Neural progenitor cell (in vitro differentiated cells): ENCODE measurements around the gene PPP1R9A. TPM values are rescaled to one million over a fixed set of nuclear protein-coding genes. Genes with fewer than 3 reads are reported as not detected.

Source experiments
- DNase-seq: peaks from one replicate; pipeline ENCODE4 v3.0.0-alpha.2; 2016; ENCODE audit warnings: low spot score
- H2AFZ ChIP-seq: fragments of 200-600 bp; sonication (generic); replicated peaks from 2 replicates; pipeline ENCODE4 v1.6.1; 2016; ENCODE audit warnings: antibody characterized with exemption
- H3F3A ChIP-seq: fragments of 200-600 bp; sonication (generic); 2 replicates; pipeline ENCODE4 v1.6.1; 2016; ENCODE audit warnings: antibody characterized with exemption, low read depth
- H3K27ac ChIP-seq: fragments of 200-600 bp; sonication (generic); 2 replicates; pipeline ENCODE4 v1.5.1; 2016; ENCODE audit warnings: mild to moderate bottlenecking
- H3K27me3 ChIP-seq: fragments of 200-600 bp; sonication (generic); 2 replicates; pipeline ENCODE4 v1.6.1; 2016; ENCODE audit warnings: mild to moderate bottlenecking, moderate library complexity
- H3K36me3 ChIP-seq: fragments of 200-600 bp; sonication (generic); 2 replicates; pipeline ENCODE4 v1.5.1; 2016
- H3K4me1 ChIP-seq: fragments of 200-600 bp; sonication (generic); 2 replicates; pipeline ENCODE4 v1.6.1; 2016; ENCODE audit warnings: mixed run types
- H3K4me2 ChIP-seq: fragments of 200-600 bp; sonication (generic); 2 replicates; pipeline ENCODE4 v1.6.1; 2016
- H3K4me3 ChIP-seq: fragments of 200-600 bp; sonication (generic); 2 replicates; pipeline ENCODE4 v1.5.1; 2016
- H3K79me2 ChIP-seq: fragments of 200-600 bp; sonication (generic); 2 replicates; pipeline ENCODE4 v1.6.1; 2016; ENCODE audit warnings: low read depth
- H3K9ac ChIP-seq: fragments of 200-600 bp; sonication (generic); 2 replicates; pipeline ENCODE4 v1.6.1; 2016
- H3K9me3 ChIP-seq: fragments of 200-600 bp; sonication (generic); 2 replicates; pipeline ENCODE4 v1.5.1; 2016; ENCODE audit warnings: low read depth
- H4K20me1 ChIP-seq: fragments of 200-600 bp; sonication (generic); 2 replicates; pipeline ENCODE4 v1.6.1; 2016; ENCODE audit warnings: low read depth
- H3K27ac Mint-ChIP-seq: 3 replicates; pipeline ENCODE4 v1.8.0; 2021; ENCODE audit warnings: mixed read lengths
- H3K27me3 Mint-ChIP-seq: 2 replicates; pipeline ENCODE4 v1.8.0; 2022; ENCODE audit warnings: low read depth, mild to moderate bottlenecking, inconsistent platforms, moderate library complexity, mixed read lengths; ENCODE audit not compliant: insufficient read depth
- H3K36me3 Mint-ChIP-seq: 3 replicates; pipeline ENCODE4 v1.8.0; 2021; ENCODE audit warnings: mixed read lengths
- H3K4me1 Mint-ChIP-seq: 3 replicates; pipeline ENCODE4 v1.8.0; 2021; ENCODE audit warnings: mixed read lengths
- H3K4me3 Mint-ChIP-seq: 3 replicates; pipeline ENCODE4 v1.8.0; 2021; ENCODE audit warnings: mild to moderate bottlenecking, moderate library complexity, mixed read lengths
- H3K9me3 Mint-ChIP-seq: 3 replicates; pipeline ENCODE4 v1.8.0; 2020; ENCODE audit warnings: mixed read lengths
- EZH2 ChIP-seq: fragments of 200-600 bp; sonication (generic); IDR thresholded peaks from 2 replicates; pipeline ENCODE4 v1.6.1; 2017; ENCODE audit warnings: antibody characterized with exemption, mild to moderate bottlenecking, moderate library complexity
- EZH2phosphoT487 ChIP-seq: fragments of 200-600 bp; sonication (generic); IDR thresholded peaks from 2 replicates; pipeline ENCODE4 v1.6.1; 2017; ENCODE audit warnings: antibody characterized with exemption
- total RNA-seq: library from RNA; depleted of rRNA; stranded (reverse); fragments of >200 nt; gene quantifications from 2 replicates; pipeline ENCODE4 v1.2.3, GENCODE V29; 2015; ENCODE audit warnings: low replicate concordance
- TF ChIP-seq, protein P1 (sequence below): fragments of 200-600 bp; sonication (generic); IDR thresholded peaks from 2 replicates; pipeline ENCODE4 v1.5.1; 2017; ENCODE audit warnings: antibody characterized with exemption, mild to moderate bottlenecking

Gene PPP1R9A
- total RNA-seq, 1 donor from 2014 or later = 40.7 TPM

DNA sequence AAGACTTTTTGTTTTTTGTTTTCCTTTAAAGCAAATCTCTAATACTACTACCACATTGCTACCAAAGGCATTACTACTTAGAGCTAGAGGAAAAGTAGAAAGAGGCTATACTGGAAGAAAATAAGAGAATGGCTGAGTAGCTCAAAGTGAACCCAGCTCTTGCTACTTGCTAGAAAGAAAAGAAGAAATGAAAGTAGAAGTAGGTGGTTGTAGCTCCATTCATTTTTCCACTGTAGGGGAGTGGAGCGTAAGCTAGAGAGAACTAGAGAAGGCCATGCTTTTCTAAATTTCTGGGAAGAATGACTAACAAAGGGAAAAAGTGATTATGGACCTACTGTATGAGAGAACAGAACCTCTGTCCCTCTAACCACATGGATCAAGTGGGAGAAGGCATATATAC, 232.5 kb downstream of the PPP1R9A start:
- Mint-ChIP-seq H3K4me3 (no peak overlapping the region), H3K4me1 (no peaks in the 10 kb centered on the region), H3K27ac (no peak overlapping the region), H3K9me3 (peaks cover 7% of the 10 kb centered on the region), H3K27me3 (peaks cover 2% of the 10 kb centered on the region), H3K36me3 (peaks cover 3% of the 10 kb centered on the region)
- H3K79me2 ChIP-seq = no peaks in the 10 kb centered on the region
- H3K36me3 ChIP-seq = no peaks in the 10 kb centered on the region
- DNase-seq = no peak
- H3K4me1 ChIP-seq = no peaks in the 10 kb centered on the region
- H3K9me3 ChIP-seq = peaks cover 6% of the 10 kb centered on the region
- no peak overlapping the region for H2AFZ ChIP-seq
- H3K9ac ChIP-seq = no peak overlapping the region
- H3K4me2 ChIP-seq = no peak overlapping the region
- no peaks in the 10 kb centered on the region for H3K27me3 ChIP-seq
- no peaks in the 10 kb centered on the region for H4K20me1 ChIP-seq
- H3K4me3 ChIP-seq = no peak overlapping the region
- H3F3A ChIP-seq = no peaks in the 10 kb centered on the region
- H3K27ac ChIP-seq = no peak overlapping the region
- no peak for TF ChIP-seq EZH2
- TF ChIP-seq, protein P1, sequence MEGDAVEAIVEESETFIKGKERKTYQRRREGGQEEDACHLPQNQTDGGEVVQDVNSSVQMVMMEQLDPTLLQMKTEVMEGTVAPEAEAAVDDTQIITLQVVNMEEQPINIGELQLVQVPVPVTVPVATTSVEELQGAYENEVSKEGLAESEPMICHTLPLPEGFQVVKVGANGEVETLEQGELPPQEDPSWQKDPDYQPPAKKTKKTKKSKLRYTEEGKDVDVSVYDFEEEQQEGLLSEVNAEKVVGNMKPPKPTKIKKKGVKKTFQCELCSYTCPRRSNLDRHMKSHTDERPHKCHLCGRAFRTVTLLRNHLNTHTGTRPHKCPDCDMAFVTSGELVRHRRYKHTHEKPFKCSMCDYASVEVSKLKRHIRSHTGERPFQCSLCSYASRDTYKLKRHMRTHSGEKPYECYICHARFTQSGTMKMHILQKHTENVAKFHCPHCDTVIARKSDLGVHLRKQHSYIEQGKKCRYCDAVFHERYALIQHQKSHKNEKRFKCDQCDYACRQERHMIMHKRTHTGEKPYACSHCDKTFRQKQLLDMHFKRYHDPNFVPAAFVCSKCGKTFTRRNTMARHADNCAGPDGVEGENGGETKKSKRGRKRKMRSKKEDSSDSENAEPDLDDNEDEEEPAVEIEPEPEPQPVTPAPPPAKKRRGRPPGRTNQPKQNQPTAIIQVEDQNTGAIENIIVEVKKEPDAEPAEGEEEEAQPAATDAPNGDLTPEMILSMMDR = no peak

DNA sequence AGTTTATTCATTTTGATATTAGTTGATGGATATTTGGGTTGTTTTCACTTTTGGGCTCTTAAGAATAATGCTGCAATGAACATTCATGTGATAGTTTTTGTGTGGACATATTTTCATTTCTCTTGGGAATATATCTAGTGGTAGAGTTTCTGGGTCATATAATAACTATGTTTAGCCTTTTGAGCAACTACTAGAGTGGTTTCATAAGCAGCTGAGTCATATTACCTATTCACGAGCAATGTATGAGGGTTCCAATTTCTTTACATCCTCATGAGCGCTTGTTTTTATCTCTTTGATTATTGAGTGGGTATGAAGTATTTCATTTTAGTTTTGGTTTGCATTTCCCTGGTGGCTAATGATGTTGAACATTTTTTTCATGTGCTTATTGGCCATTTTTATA, 234.4 kb downstream of the PPP1R9A start:
- H3K4me1 Mint-ChIP-seq = no peaks in the 10 kb centered on the region
- H3K4me3 Mint-ChIP-seq = no peak overlapping the region
- Histone ChIP-seq H2AFZ (no peak overlapping the region), H3F3A (no peaks in the 10 kb centered on the region), H3K27ac (no peak overlapping the region), H3K4me2 (no peak overlapping the region), H3K4me1 (no peaks in the 10 kb centered on the region), H3K9ac (no peak overlapping the region), H3K79me2 (peaks cover 1% of the 10 kb centered on the region), H3K27me3 (no peaks in the 10 kb centered on the region), H4K20me1 (no peaks in the 10 kb centered on the region), H3K9me3 (peaks cover 6% of the 10 kb centered on the region), H3K36me3 (no peaks in the 10 kb centered on the region), H3K4me3 (no peak overlapping the region)
- no peak overlapping the region for H3K27ac Mint-ChIP-seq
- no peak for DNase-seq
- H3K9me3 Mint-ChIP-seq = peaks cover 9% of the 10 kb centered on the region
- peaks cover 2% of the 10 kb centered on the region for H3K27me3 Mint-ChIP-seq
- TF ChIP-seq EZH2 (no peak), EZH2phosphoT487 (no peak)
- TF ChIP-seq, protein P1 = no peak
- H3K36me3 Mint-ChIP-seq = peaks cover 4% of the 10 kb centered on the region

DNA sequence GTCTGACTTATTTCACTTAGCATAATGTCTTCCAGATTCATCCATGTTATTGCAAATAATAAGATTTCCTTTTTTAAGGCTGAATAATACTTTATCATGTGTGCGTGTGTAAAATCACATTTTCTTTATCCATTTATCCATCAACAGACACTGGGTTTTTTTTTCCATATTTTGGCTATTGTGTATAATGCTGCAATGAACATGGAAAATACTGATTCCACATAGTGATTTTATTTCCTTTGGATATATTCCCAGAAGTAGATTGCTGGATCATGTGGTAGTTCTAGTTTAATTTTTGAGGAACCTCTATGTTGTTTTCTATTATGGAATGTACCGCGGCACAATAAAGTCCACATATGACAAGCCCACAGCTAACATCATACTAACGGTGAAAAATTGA, 236.9 kb downstream of the PPP1R9A start:
- H3K36me3 ChIP-seq = no peaks in the 10 kb centered on the region
- no peaks in the 10 kb centered on the region for H3K4me1 ChIP-seq
- no peak overlapping the region for H2AFZ ChIP-seq
- H3K27ac ChIP-seq = no peak overlapping the region
- H3K4me2 ChIP-seq = no peak overlapping the region
- Mint-ChIP-seq H3K27ac (no peak overlapping the region), H3K4me3 (no peak overlapping the region), H3K4me1 (no peaks in the 10 kb centered on the region), H3K36me3 (peaks cover 3% of the 10 kb centered on the region), H3K9me3 (peaks cover 17% of the 10 kb centered on the region), H3K27me3 (peaks cover 2% of the 10 kb centered on the region)
- no peak overlapping the region for H3K4me3 ChIP-seq
- no peak for DNase-seq
- no peaks in the 10 kb centered on the region for H3F3A ChIP-seq
- no peaks in the 10 kb centered on the region for H4K20me1 ChIP-seq
- no peak overlapping the region for H3K9ac ChIP-seq
- peaks cover 7% of the 10 kb centered on the region for H3K79me2 ChIP-seq
- peaks cover 6% of the 10 kb centered on the region for H3K9me3 ChIP-seq
- no peaks in the 10 kb centered on the region for H3K27me3 ChIP-seq
- TF ChIP-seq, protein P1 = no peak
- no peak for TF ChIP-seq EZH2
- no peak for TF ChIP-seq EZH2phosphoT487

DNA sequence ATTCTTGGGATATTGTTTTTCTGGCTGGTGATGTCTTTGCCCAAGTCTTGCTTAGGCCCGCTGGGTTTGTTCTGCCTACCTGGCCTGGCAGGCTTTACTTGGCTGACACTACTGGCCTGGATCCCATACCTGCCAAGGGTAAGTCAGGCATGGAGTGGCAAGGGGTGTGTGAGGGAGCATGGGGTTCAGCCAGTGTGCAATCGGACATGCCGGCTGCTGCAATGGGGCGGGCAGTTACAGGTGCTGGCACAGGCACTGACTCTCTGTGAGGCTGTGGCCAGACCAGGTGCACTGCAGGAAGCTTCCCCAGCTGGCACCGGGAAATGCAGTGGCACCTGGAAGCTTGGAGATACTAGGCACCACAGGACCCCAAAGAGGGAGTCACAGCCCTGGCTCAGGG, 248.6 kb downstream of the PPP1R9A start:
- Histone ChIP-seq H3F3A (no peaks in the 10 kb centered on the region), H3K27me3 (no peaks in the 10 kb centered on the region), H2AFZ (no peak overlapping the region), H3K27ac (no peak overlapping the region), H3K4me2 (no peak overlapping the region), H4K20me1 (no peaks in the 10 kb centered on the region), H3K9me3 (no peaks in the 10 kb centered on the region), H3K36me3 (no peaks in the 10 kb centered on the region), H3K4me3 (no peak overlapping the region), H3K79me2 (no peaks in the 10 kb centered on the region), H3K9ac (no peak overlapping the region), H3K4me1 (no peaks in the 10 kb centered on the region)
- no peak for DNase-seq
- TF ChIP-seq, protein P1 = no peak
- TF ChIP-seq EZH2phosphoT487 (no peak), EZH2 (no peak)
- Mint-ChIP-seq H3K27ac (no peak overlapping the region), H3K4me3 (no peak overlapping the region), H3K36me3 (no peaks in the 10 kb centered on the region), H3K4me1 (no peaks in the 10 kb centered on the region), H3K27me3 (no peaks in the 10 kb centered on the region), H3K9me3 (peaks cover 2% of the 10 kb centered on the region)
